Neutrophil (primary cell): ENCODE results near the gene ADGRG6.

Experiments used
- H3K27ac ChIP-seq: fragments of 200-600 bp; sonication (generic); 2 replicates; pipeline ENCODE4 v1.5.1; 2016; ENCODE audit warnings: mild to moderate bottlenecking, moderate library complexity
- H3K27me3 ChIP-seq: fragments of 200-600 bp; sonication (generic); 2 replicates; pipeline ENCODE4 v1.6.0; 2016; ENCODE audit warnings: mild to moderate bottlenecking
- H3K36me3 ChIP-seq: fragments of 200-600 bp; sonication (generic); 2 replicates; pipeline ENCODE4 v1.5.1; 2017
- H3K4me1 ChIP-seq, 2 experiments: fragments of 200-600 bp in 1 of 2; sonication (generic) in 1 of 2; 1 replicate in 1 of 2; 2 replicates in 1 of 2; pipeline versions ENCODE4 v1.5.1 to v1.6.1; 2013 to 2016; ENCODE audit warnings: low read depth in 1 of 2, low read length in 1 of 2, mild to moderate bottlenecking in 1 of 2, moderate library complexity in 1 of 2; ENCODE audit not compliant: control insufficient read depth in 1 of 2, insufficient read depth in 1 of 2
- H3K4me3 ChIP-seq, 2 experiments: fragments of 200-600 bp in 1 of 2; sonication (generic) in 1 of 2; 1 replicate in 1 of 2; 2 replicates in 1 of 2; pipeline ENCODE4 v1.5.1; 2013 to 2016; ENCODE audit warnings: low read depth in 1 of 2, low read length in 1 of 2, mild to moderate bottlenecking in 1 of 2, moderate library complexity in 1 of 2
- H3K9me3 ChIP-seq: fragments of 200-600 bp; sonication (generic); 2 replicates; pipeline ENCODE4 v1.5.1; 2016
- TF ChIP-seq, protein P1 (sequence below): fragments of 200-600 bp; sonication (generic); IDR thresholded peaks from 2 replicates; pipeline ENCODE4 v1.5.1; 2016; ENCODE audit warnings: antibody characterized with exemption

Gene ADGRG6

DNA sequence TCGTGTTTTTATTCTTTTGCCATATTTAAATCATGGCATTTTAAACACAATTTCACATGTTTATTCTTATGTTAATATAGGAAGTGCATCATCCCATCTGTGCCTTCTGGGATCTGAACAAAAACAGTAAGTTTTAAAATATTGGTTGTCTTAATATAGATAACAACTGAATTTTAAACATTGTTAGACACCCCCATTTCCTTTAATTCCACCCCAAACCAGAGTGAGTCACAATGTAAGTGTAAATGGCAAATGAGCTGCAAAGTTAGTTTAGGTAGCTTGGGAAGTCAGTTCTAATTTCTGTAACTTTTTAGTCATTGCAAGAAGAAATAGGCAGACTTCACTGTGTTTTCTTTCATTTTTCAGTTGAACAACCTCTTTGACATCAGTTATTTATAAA lies 108.0 kb downstream of the ADGRG6 start:
- Histone ChIP-seq H3K27ac (no peak overlapping the region), H3K27me3 (no peaks in the 10 kb centered on the region), H3K36me3 (no peaks in the 10 kb centered on the region), H3K4me1 (no peaks in the 10 kb centered on the region), H3K4me3 (no peak overlapping the region), H3K9me3 (no peaks in the 10 kb centered on the region)
- TF ChIP-seq, protein P1, sequence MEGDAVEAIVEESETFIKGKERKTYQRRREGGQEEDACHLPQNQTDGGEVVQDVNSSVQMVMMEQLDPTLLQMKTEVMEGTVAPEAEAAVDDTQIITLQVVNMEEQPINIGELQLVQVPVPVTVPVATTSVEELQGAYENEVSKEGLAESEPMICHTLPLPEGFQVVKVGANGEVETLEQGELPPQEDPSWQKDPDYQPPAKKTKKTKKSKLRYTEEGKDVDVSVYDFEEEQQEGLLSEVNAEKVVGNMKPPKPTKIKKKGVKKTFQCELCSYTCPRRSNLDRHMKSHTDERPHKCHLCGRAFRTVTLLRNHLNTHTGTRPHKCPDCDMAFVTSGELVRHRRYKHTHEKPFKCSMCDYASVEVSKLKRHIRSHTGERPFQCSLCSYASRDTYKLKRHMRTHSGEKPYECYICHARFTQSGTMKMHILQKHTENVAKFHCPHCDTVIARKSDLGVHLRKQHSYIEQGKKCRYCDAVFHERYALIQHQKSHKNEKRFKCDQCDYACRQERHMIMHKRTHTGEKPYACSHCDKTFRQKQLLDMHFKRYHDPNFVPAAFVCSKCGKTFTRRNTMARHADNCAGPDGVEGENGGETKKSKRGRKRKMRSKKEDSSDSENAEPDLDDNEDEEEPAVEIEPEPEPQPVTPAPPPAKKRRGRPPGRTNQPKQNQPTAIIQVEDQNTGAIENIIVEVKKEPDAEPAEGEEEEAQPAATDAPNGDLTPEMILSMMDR = no peak

DNA sequence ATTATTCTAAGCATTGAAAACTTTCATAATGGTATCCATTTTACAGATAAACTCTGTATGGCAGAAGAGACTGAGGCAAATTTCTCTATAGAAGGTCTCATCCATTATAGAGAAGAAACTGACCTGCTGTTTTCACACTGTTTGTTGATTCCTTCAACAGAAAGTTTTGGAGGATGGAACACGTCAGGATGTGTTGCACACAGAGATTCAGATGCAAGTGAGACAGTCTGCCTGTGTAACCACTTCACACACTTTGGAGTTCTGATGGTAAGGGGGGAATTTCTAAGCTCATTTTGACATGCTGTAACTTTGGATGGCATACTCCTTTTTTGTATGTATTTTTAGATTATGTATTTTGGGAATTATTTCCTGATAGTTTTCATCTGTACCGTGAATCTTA lies 109.3 kb downstream of the ADGRG6 start:
- Histone ChIP-seq H3K4me3 (no peak overlapping the region), H3K27me3 (no peaks in the 10 kb centered on the region), H3K27ac (no peak overlapping the region), H3K4me1 (no peaks in the 10 kb centered on the region), H3K9me3 (no peaks in the 10 kb centered on the region), H3K36me3 (no peaks in the 10 kb centered on the region)
- TF ChIP-seq, protein P1 = no peak

DNA sequence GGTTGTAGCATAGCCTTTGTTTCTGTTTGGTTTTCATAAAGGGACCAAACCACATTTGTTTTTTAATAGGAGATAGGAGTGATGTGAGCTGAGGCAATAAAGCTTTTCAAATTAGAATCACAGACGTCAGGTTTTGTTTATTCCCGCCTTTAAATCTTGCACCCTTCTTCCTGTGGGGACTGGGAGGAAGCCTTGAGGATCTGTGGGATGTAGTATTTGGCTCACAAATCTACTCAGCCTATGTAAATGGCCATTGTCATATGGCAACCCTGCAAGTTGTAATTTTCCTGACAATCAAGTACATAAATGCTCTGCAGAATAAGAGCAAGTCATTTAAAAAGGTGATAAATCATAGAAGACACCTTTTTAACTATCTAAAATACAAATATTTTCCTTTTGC lies 110.4 kb downstream of the ADGRG6 start:
- H3K4me3 ChIP-seq = no peak overlapping the region
- no peaks in the 10 kb centered on the region for H3K27me3 ChIP-seq
- no peaks in the 10 kb centered on the region for H3K9me3 ChIP-seq
- TF ChIP-seq, protein P1 = no peak
- no peaks in the 10 kb centered on the region for H3K4me1 ChIP-seq
- no peak overlapping the region for H3K27ac ChIP-seq
- no peaks in the 10 kb centered on the region for H3K36me3 ChIP-seq

DNA sequence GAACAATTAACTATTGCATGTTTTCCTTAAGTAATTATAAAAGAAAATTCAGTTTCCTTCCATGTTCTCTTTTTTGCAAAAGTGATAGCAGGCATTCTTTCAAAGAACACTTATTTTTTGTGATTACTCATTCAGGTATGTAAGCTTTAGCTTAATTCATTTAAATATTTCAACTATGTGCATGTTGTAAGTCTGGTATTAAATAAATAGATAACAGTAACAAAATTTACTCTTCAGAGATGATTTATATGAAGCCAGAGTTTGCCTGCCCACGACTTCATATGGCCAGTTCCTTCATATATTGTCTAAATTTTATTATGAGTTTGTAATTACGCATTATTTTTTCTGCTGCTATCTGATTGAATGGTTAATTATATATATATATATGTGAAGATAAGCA lies 110.9 kb downstream of the ADGRG6 start:
- no peak overlapping the region for H3K27ac ChIP-seq

DNA sequence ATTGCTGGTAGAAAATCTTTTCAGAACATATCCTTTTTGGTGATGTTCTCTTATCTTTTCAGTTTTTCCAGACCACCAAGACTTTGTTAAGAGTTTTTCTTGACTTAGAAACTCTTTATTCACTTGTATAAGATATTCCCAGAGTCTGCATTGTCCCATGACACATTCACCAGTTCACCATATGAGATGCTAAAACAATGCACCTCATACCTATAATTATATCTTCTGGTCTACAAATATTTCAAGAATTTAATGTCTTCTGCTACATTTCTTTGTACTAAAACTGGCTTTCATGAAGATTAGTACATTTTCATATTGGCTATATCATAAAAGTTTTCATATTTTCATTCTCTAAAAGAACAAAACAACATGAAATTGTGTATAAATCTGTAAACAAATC lies 111.3 kb downstream of the ADGRG6 start:
- Histone ChIP-seq H3K4me3 (no peak overlapping the region), H3K9me3 (no peaks in the 10 kb centered on the region), H3K36me3 (no peaks in the 10 kb centered on the region), H3K27me3 (no peaks in the 10 kb centered on the region), H3K27ac (no peak overlapping the region), H3K4me1 (no peaks in the 10 kb centered on the region)
- TF ChIP-seq, protein P1 = no peak

More for the DNA sequence above, 110.9 kb downstream of the ADGRG6 start:
- TF ChIP-seq, protein P1 = no peak
- Histone ChIP-seq H3K27me3 (no peaks in the 10 kb centered on the region), H3K4me3 (no peak overlapping the region), H3K4me1 (no peaks in the 10 kb centered on the region), H3K9me3 (no peaks in the 10 kb centered on the region), H3K36me3 (no peaks in the 10 kb centered on the region)
